Measurements from ENCODE around the gene CACNA2D4. TPM values are rescaled to one million over a fixed set of nuclear protein-coding genes. Genes with fewer than 3 reads are reported as not detected.

The CACNA2D4 gene
- total and polyA plus RNA-seq, 2 donors (not counting 3 experiments of a cell fraction or from before 2014, with no cell fraction given), result 0.58 to 0.73 TPM

DNA sequence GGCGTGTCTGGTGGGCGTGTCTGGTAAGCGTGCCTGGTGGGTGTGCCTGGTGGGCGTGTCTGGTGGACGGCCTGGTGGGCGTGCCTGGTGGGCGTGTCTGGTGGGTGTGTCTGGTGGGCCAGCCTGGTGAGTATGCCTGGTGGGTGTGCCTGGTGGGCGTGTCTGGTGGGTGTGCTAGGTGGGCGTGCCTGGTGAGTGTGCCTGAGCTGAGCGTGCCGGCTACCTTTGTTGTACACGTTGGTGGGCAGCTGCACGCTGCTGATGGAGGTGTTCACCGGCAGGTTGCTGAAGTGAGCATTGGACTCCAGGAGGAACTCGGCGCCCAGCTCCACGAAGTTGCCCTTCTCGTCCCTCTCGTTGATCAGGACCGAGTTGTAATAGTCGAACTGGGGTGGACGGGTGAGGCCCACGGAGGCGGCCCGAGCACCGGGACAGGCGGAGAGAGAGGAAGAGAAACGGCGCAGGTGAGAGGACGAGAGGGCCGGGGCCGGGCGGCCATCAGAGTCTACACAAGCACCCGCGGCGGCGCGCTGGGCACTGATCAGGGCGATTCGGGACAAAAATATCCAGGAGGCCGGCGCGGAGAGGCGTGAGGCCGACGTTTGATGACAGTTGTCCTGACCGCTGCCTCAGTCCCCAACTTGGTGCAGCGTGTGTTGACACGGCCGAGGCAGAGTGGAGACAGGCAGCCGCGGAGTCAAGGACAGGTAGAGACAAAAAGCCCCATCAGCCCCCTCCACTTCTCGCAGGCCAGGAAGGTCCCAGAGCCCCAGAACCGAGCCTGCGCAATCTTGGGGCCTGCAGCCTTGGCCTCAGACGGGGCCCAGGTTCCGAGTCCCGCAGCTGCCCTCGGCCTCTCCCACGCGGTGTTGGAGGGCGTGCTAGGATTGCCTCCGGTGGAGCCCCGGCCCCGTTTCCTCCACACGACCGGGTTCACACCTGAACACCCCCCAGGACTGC lies 10.5 kb downstream of the CACNA2D4 start:
- no peaks in the 10 kb centered on the region for H4K20me1 ChIP-seq (replicated peaks; ENCODE audit: control insufficient read depth, extremely low read depth, insufficient read depth, low read length)
- H3K27ac ChIP-seq (ENCODE audit: insufficient read depth, low read depth, low read length), result no peak overlapping the region
- no peaks in the 10 kb centered on the region for H3K79me2 ChIP-seq (ENCODE audit: control insufficient read depth, insufficient read depth, low read length)
- H2AFZ ChIP-seq (ENCODE audit: low read depth, low read length), result no peak overlapping the region
- ChIA-PET POLR2A (no interaction called here), CTCF (no interaction called here)
- no peak for FAIRE-seq
- H3K9ac ChIP-seq (replicated peaks; ENCODE audit: extremely low read depth, insufficient read depth, low read length), result no peak overlapping the region
- no peaks in the 10 kb centered on the region for H3K9me1 ChIP-seq (replicated peaks; ENCODE audit: control insufficient read depth, extremely low read depth, insufficient read depth, low read length)
- no TSS peak for BruUV-seq (replicated peaks)
- H3K4me2 ChIP-seq (ENCODE audit: insufficient read depth, low read length), result no peak overlapping the region
- TF ChIP-seq POLR2A (IDR thresholded peaks at IDR 0.05; ENCODE audit: low read depth, low read length) (no peak), GATA2 (IDR thresholded peaks at IDR 0.05; ENCODE audit: insufficient read depth, insufficient read length, low read depth, low read length) (no peak), JUN (IDR thresholded peaks at IDR 0.05; ENCODE audit: borderline replicate concordance, insufficient read depth, insufficient read length, low read depth) (no peak), FOS (IDR thresholded peaks at IDR 0.05; ENCODE audit: borderline replicate concordance, insufficient read depth, low read length) (no peak), EZH2 (IDR thresholded peaks at IDR 0.05; ENCODE audit: borderline replicate concordance, low read depth, low read length, severe bottlenecking) (no peak), POLR2AphosphoS5 (IDR thresholded peaks at IDR 0.05; ENCODE audit: insufficient read depth, low read depth, low read length) (no peak)
- TF ChIP-seq, protein P1, sequence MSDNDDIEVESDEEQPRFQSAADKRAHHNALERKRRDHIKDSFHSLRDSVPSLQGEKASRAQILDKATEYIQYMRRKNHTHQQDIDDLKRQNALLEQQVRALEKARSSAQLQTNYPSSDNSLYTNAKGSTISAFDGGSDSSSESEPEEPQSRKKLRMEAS (IDR thresholded peaks at IDR 0.05; ENCODE audit: insufficient read depth, insufficient read length), result no peak
- dilution Hi-C loops (cut with MboI; ENCODE audit: extremely low pct_ligation_motif_present, low sequenced_read_pairs), result no loop called here
- no peaks in the 10 kb centered on the region for H3K36me3 ChIP-seq (ENCODE audit: control insufficient read depth in 2 of 2, extremely low read depth in 1 of 2, insufficient read depth in 2 of 2, low read length in 2 of 2)
- intact Hi-C loops (cut with micrococcal nuclease), result no loop called here
- DNase-seq (ENCODE audit: low read depth, low spot score), result peak; percentile 6
- no peaks in the 10 kb centered on the region for H3K4me1 ChIP-seq (ENCODE audit: control insufficient read depth, extremely low read depth, insufficient read depth, low read length)
- H3K4me3 ChIP-seq (replicated peaks in 1 of 3; ENCODE audit: insufficient read depth in 1 of 3, low read depth in 1 of 3, low read length in 3 of 3), result no peak overlapping the region
- no peaks in the 10 kb centered on the region for H3K9me3 ChIP-seq (replicated peaks; ENCODE audit: control insufficient read depth, insufficient read depth, low read length)
- H3K27me3 ChIP-seq (ENCODE audit: control insufficient read depth in 2 of 2, insufficient read depth in 2 of 2, low read length in 2 of 2), result no peaks in the 10 kb centered on the region

Data from endothelial cell of umbilical vein (primary cell).